NOMO-1 treated with dmso at 0.1 percent for 144 hours (cell line): ENCODE results near the gene GLRA3.
"Not testable (repeated sequence)": the region's sequence is repeated elsewhere in the genome, so short reads cannot be mapped to it uniquely, and the experiment has no call there.

Source experiments
- DNase-seq: peaks from one replicate; lab custom pipeline; 2025; ENCODE audit not compliant: unreplicated experiment; lab: John Stamatoyannopoulos, UW

Gene GLRA3

GRCh38 chr4:174813292-174813691 lies 15.8 kb downstream of the GLRA3 start:
- no peak for DNase-seq

- DNase-seq = no peak
Observed at GRCh38 chr4:174810834-174811233, 18.2 kb downstream of the GLRA3 start.

- no peak for DNase-seq
Observed at GRCh38 chr4:174808836-174809235, 20.2 kb downstream of the GLRA3 start.

- no peak for DNase-seq
Observed at GRCh38 chr4:174808119-174808518, 20.9 kb downstream of the GLRA3 start.

GRCh38 chr4:174805746-174806145 lies 23.3 kb downstream of the GLRA3 start:
- no peak for DNase-seq

GRCh38 chr4:174794543-174795094 lies 34.4 kb downstream of the GLRA3 start:
- no peak for DNase-seq

- DNase-seq = no peak
Observed at GRCh38 chr4:174789657-174790056, 39.4 kb downstream of the GLRA3 start.

- DNase-seq = not testable (repeated sequence)
Observed at GRCh38 chr4:174778274-174778986, 50.6 kb downstream of the GLRA3 start.

GRCh38 chr4:174775366-174775765 lies 53.7 kb downstream of the GLRA3 start:
- DNase-seq = no peak

GRCh38 chr4:174764105-174764729 lies 64.8 kb downstream of the GLRA3 start:
- DNase-seq = peak; percentile 2

GRCh38 chr4:174763454-174764104 lies 65.5 kb downstream of the GLRA3 start:
- DNase-seq = no peak

GRCh38 chr4:174761451-174761850 lies 67.6 kb downstream of the GLRA3 start:
- no peak for DNase-seq

GRCh38 chr4:174757736-174758135 lies 71.3 kb downstream of the GLRA3 start:
- DNase-seq = no peak

GRCh38 chr4:174753021-174753420 lies 76.0 kb downstream of the GLRA3 start:
- DNase-seq = no peak

GRCh38 chr4:174752026-174752425 lies 77.0 kb downstream of the GLRA3 start:
- no peak for DNase-seq

GRCh38 chr4:174749091-174749490 lies 80.0 kb downstream of the GLRA3 start:
- DNase-seq = no peak

- DNase-seq = no peak
Observed at GRCh38 chr4:174746710-174747109, 82.3 kb downstream of the GLRA3 start.

GRCh38 chr4:174742561-174742960 lies 86.5 kb downstream of the GLRA3 start:
- DNase-seq = no peak

GRCh38 chr4:174739576-174739975 lies 89.5 kb downstream of the GLRA3 start:
- DNase-seq = no peak

GRCh38 chr4:174734181-174734580 lies 94.9 kb downstream of the GLRA3 start:
- no peak for DNase-seq

- no peak for DNase-seq
Observed at GRCh38 chr4:174717828-174718227, 111.2 kb downstream of the GLRA3 start.
